ENCODE data around the gene RHOD.

RHOD gene

GRCh38 chr11:67062526-67063373 is 6.1 kb downstream of the RHOD start:
- no peak for DNase-seq

DNA sequence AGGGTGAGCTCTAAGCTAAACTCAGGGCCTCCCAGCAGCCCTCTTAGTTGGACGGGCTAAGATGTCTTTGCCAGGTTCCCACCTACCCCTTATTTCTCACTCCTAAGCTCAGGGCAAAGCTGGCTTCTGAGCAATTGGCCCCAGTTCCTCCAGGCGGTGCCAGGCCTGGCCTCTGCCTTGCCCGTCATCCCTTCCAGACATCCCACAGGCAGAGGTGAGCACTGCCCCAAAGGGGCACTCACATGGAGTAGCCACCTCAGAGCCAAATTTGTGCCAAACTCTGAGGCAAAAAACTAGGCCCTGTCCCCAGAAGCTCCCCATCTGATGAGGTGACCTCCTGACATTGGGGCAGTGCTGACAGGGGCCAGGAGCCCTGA is 9.7 kb downstream of the RHOD start:
- no peak for DNase-seq

DNA sequence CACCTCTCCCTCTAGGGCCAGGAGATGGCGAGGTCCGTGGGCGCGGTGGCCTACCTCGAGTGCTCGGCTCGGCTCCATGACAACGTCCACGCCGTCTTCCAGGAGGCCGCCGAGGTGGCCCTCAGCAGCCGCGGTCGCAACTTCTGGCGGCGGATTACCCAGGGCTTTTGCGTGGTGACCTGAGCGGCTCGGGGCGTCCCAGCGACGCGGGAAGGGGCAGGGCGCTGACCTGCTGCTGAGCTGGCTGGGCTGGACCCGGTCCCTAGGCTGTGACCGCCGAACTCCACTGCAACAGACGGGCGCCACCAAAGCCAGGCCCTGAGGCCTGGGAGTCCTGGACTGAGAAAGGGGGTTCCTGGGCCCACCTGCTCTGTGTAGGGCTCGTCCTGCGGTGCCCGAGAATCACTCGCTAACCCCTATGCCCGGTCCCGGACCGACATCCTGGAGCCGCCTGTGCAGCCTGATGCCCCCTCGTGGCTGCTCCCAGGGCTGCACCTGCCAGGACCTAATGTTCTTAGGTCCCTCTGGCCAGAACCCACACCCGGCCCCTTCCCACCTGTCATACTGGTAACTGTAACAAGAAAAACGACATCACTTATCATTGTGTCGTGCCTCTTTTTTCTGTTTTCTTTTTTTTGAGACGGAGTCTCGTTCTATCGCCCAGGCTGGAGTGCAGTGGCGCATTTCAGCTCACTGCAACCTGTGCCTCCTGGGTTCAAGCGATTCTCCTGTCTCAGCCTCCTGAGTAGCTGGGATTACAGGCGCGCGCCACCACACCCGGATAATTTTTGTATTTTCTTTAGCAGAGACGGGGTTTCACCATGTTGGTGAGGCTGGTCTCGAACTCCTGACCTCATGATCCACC is 15.0 kb downstream of the RHOD start:
- peak; percentile 70 to 74 for DNase-seq

- no peak for DNase-seq
Measured at GRCh38 chr11:67072295-67072694, 15.6 kb downstream of the RHOD start.

DNA sequence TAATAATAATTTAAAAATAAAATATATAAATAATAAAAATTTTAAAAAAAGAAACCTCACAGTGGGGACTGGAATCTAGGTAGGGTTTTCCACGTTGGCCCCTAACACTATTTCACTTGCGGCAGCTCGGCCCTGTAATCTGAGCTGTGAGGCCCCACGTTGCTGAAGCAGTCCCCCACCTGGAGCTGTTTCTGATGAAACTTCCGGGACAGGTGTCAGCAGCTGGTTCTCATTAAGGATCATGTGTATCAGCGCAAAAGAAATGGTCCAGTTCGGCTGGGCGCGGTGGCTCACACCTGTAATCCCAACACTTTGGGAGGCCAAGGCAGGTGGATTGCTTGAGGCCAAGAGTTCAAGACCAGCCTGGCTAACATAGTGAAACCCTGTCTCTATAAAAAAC is 17.3 kb downstream of the RHOD start:
- DNase-seq = no peak

DNA sequence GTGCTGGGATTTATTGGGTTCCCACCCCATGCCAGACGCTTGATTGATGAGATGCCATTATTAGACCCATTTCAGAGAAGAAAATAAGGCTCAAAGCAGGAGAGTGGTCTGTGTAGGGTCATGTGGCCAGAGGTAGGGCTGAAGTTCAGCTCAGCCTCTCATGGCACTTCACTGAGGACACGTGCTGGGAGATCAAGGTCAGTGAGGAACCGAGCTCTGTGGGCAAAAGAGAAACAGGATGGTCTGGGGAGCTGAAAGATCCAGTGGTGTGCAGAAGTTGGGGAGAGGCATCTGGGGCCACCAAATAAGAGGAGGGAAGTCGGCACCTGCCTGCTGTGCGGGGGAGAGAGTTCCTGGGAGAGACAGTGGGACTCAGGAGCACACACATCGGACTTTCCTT is 19.6 kb downstream of the RHOD start:
- DNase-seq = peak; percentile 12 to 26

DNA sequence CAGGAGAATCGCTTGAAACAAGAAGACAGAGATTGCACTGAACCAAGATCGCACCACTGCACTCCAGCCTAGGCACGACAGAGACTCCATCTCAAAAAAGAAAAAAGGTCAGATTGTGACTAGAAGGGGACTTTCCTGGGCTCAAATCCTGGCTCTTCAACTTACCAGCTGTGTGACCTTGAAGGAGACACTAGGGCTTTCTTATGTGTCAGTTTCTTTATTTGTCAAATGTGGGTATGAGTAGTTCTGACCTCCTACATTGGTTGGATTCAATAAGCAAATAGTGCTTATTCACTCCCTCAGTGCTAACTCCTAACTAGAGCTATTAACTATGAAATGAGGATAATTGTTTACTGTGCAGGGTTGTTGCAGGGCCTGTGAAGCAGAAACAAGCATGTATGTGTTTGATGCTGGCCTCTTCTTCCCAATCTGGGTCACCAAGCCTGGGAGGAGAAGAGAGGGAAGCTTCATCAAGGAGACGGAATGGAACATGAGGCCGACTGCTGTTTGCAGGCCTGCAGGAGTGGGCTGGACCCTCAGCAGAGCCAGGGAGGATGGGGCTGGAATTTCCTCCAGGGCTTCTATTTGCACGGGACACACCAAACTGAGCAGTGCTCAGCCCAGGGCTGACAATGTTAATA is 22.5 kb downstream of the RHOD start:
- DNase-seq = peak; percentile 6 to 22

- DNase-seq = peak in 1 of 2 donors; percentile 5
Measured at GRCh38 chr11:67082071-67082791, 25.6 kb downstream of the RHOD start.

DNA sequence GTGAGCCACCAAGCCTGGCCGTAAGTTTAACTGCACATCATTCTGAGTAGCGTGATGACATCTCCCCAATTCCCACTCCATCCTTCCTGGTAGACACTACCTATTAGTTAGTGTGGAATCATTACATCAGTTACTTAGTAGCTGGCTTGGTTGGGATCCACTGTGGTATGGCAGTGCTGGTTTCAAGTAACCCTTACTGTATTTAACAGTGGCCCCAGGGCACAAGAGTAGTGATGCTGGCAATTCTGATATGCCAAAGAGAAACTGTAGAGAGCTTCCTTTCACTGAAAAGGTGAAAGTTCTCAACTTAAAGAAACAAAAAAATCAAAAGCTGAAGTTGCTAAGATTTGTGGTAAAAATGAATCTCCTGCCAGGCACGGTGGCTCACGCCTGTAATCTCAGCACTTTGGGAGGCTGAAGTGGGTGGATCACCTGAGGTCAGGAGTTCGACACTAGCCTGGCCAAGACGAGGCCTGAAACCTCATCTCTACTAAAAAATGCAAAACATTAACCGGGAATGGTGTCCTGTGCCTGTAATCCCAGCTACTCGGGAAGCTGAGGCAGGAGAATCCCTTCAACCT is 27.2 kb downstream of the RHOD start:
- no peak for DNase-seq

DNA sequence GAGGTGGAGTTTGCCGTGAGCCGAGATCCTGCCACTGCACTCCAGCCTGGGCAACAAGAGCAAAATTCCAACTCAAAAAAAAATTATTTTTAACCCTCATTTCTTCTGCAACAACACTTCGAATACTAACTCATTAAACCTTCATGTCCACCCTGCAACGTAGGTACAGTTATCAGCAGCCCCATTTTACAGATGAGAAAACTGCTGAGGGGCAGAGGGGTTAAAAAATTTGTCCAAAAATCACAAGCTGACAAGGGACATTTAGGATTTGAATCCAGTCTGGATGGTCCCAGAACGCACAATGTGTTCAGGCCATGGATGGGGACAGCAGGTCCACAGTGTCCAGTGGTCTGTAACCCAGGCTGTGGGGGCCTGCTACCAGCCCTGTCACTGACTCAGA is 29.0 kb downstream of the RHOD start:
- DNase-seq = no peak

- DNase-seq = no peak
Measured at GRCh38 chr11:67090717-67091116, 34.1 kb downstream of the RHOD start.

DNA sequence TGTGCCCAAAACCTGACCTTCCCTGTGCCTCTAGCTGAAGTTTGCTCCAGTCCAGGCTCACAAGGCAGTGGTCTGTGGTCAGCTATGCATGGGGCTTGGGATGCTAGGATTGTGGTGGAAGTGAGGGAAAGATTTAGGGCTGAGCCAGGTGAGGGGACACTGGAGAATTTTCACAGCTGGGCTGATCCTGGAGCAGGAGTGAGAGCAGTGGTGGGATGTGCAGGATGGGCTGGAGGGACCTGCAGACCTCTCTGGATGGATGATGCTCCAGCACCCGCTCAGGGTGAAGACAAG is 38.5 kb downstream of the RHOD start:
- DNase-seq = no peak

- DNase-seq = no peak
Measured at GRCh38 chr11:67098799-67099429, 42.3 kb downstream of the RHOD start.

- DNase-seq = no peak
Measured at GRCh38 chr11:67099831-67100324, 43.2 kb downstream of the RHOD start.

DNA sequence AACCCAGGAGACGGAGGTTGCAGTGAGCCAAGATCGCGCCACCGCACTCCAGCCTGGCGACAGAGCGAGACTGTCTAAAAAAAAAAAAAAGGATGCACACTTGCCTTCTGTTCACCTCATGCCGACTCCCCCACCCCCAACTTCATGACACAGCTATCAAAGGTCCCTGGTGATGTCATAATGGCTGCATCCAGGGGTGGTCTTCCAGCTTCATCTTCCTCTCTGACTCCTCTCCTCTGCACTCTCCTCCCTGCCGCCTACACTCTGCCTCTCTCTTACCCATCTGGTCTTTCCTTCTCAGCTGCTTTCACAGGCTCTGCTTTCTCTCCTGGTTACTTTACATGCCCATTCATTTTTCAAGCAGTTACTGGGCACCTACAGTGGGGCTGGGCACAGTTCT is 46.0 kb downstream of the RHOD start:
- DNase-seq = no peak

- no peak for DNase-seq
Measured at GRCh38 chr11:67105964-67106363, 49.3 kb downstream of the RHOD start.

- DNase-seq = no peak
Measured at GRCh38 chr11:67111261-67111660, 54.6 kb downstream of the RHOD start.

- peak; percentile 39 to 49 for DNase-seq
Measured at GRCh38 chr11:67113231-67113721, 56.6 kb downstream of the RHOD start.

GRCh38 chr11:67114275-67114896 is 57.7 kb downstream of the RHOD start:
- no peak for DNase-seq

- no peak for DNase-seq
Measured at GRCh38 chr11:67116758-67117105, 60.1 kb downstream of the RHOD start.

GRCh38 chr11:67117176-67117575 is 60.5 kb downstream of the RHOD start:
- DNase-seq = no peak
